Gastroesophageal sphincter (tissue), 3 donors: Measurements from ENCODE around the gene CYP2C18.

Experiments used
- POLR2AphosphoS5 ChIP-seq: sonication (generic); formaldehyde crosslinking; IDR thresholded peaks from one replicate; pipeline ENCODE4 v1.6.1; 2017; ENCODE audit warnings: antibody characterized with exemption
- TF ChIP-seq, protein P1 (sequence below), 4 experiments: fragments of 200-600 bp in 2 of 4; fragments of 450-650 bp in 2 of 4; sonication (generic) in 1 of 4; IDR thresholded peaks; one replicate each; pipeline ENCODE4 v1.5.1; 2017 to 2019; ENCODE audit warnings: antibody characterized with exemption in 4 of 4, mild to moderate bottlenecking in 2 of 4, moderate library complexity in 2 of 4

DNA sequence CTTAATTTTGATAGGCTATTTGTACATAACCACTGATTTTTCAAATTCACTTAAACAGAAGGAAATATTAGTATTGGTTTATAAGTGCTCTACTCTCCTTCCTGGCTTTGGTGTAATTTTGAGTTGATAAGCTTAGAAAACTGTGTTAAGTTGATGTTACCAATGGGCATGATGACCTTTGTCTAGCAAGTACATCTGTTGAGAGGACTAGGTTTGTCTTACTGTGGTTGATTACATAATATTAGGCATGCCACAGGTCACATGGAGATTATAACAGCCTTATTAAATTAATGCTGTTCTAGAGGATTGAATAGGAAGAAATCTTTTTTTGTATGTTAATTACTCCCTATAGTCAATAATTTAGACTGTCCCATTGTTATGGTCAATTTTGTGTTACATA is 27.0 kb downstream of the CYP2C18 start:
- TF ChIP-seq POLR2AphosphoS5, result no peak
- TF ChIP-seq, protein P1, sequence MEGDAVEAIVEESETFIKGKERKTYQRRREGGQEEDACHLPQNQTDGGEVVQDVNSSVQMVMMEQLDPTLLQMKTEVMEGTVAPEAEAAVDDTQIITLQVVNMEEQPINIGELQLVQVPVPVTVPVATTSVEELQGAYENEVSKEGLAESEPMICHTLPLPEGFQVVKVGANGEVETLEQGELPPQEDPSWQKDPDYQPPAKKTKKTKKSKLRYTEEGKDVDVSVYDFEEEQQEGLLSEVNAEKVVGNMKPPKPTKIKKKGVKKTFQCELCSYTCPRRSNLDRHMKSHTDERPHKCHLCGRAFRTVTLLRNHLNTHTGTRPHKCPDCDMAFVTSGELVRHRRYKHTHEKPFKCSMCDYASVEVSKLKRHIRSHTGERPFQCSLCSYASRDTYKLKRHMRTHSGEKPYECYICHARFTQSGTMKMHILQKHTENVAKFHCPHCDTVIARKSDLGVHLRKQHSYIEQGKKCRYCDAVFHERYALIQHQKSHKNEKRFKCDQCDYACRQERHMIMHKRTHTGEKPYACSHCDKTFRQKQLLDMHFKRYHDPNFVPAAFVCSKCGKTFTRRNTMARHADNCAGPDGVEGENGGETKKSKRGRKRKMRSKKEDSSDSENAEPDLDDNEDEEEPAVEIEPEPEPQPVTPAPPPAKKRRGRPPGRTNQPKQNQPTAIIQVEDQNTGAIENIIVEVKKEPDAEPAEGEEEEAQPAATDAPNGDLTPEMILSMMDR (IDR thresholded peaks at IDR 0.05), result no peak
